HFFc6 (cell line): ENCODE results near the gene MASP1. TPM values are rescaled to one million over a fixed set of nuclear protein-coding genes. Genes with fewer than 3 reads are reported as not detected.

Experiments used
- DNase-seq: peaks from one replicate; pipeline ENCODE4 v3.0.0-alpha.2; 2018
- H3K27ac Mint-ChIP-seq: 2 replicates; pipeline ENCODE4 v1.8.0; 2020; ENCODE audit warnings: mild to moderate bottlenecking, mixed read lengths
- H3K27me3 Mint-ChIP-seq: 2 replicates; pipeline ENCODE4 v1.8.0; 2021; ENCODE audit warnings: mild to moderate bottlenecking, moderate library complexity, mixed read lengths; ENCODE audit not compliant: insufficient read depth
- H3K36me3 Mint-ChIP-seq: 2 replicates; pipeline ENCODE4 v1.8.0; 2021; ENCODE audit warnings: low read depth, mixed read lengths
- H3K4me1 Mint-ChIP-seq: 2 replicates; pipeline ENCODE4 v1.8.0; 2020; ENCODE audit warnings: low read depth, mixed read lengths
- H3K4me3 Mint-ChIP-seq: 2 replicates; pipeline ENCODE4 v1.8.0; 2020; ENCODE audit warnings: mild to moderate bottlenecking, moderate library complexity, mixed read lengths
- H3K9me3 Mint-ChIP-seq: 2 replicates; pipeline ENCODE4 v1.8.0; 2020; ENCODE audit warnings: mild to moderate bottlenecking, mixed read lengths
- total RNA-seq, 6 experiments: library from RNA; stranded (reverse); fragmentation: NEBNext Ultra II Directional; extraction: Animal tissue kit (Norgen Biotek cat#: 25700); gene quantifications; 2 replicates in 1 of 6; 3 replicates in 5 of 6; pipeline ENCODE4 v1.2.3, GENCODE V29; 2021
- TF ChIP-seq, protein P1 (sequence below): fragments of 200-600 bp; sonication (generic); IDR thresholded peaks from 2 replicates; pipeline ENCODE4 v1.5.0; 2021; ENCODE audit warnings: antibody characterized with exemption, mild to moderate bottlenecking

MASP1 gene
- total RNA-seq, 6 experiments from 2014 or later, result 31.5 to 133 (median 101) TPM

GRCh38 chr3:187255314-187255713 lies 36.2 kb downstream of the MASP1 start:
- no peak overlapping the region for H3K27ac Mint-ChIP-seq

GRCh38 chr3:187252311-187252710 lies 39.2 kb downstream of the MASP1 start:
- H3K9me3 Mint-ChIP-seq, result no peaks in the 10 kb centered on the region
- no peak overlapping the region for H3K27ac Mint-ChIP-seq

More at GRCh38 chr3:187255314-187255713, 36.2 kb downstream of the MASP1 start:
- Mint-ChIP-seq H3K27me3 (peaks cover 3% of the 10 kb centered on the region; the same call in 1 of the 2 replicates), H3K4me3 (no peak overlapping the region), H3K4me1 (peaks cover 8% of the 10 kb centered on the region), H3K9me3 (no peaks in the 10 kb centered on the region), H3K36me3 (peaks cover 85% of the 10 kb centered on the region)
- TF ChIP-seq, protein P1, sequence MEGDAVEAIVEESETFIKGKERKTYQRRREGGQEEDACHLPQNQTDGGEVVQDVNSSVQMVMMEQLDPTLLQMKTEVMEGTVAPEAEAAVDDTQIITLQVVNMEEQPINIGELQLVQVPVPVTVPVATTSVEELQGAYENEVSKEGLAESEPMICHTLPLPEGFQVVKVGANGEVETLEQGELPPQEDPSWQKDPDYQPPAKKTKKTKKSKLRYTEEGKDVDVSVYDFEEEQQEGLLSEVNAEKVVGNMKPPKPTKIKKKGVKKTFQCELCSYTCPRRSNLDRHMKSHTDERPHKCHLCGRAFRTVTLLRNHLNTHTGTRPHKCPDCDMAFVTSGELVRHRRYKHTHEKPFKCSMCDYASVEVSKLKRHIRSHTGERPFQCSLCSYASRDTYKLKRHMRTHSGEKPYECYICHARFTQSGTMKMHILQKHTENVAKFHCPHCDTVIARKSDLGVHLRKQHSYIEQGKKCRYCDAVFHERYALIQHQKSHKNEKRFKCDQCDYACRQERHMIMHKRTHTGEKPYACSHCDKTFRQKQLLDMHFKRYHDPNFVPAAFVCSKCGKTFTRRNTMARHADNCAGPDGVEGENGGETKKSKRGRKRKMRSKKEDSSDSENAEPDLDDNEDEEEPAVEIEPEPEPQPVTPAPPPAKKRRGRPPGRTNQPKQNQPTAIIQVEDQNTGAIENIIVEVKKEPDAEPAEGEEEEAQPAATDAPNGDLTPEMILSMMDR, result no peak
- DNase-seq, result no peak

DNA sequence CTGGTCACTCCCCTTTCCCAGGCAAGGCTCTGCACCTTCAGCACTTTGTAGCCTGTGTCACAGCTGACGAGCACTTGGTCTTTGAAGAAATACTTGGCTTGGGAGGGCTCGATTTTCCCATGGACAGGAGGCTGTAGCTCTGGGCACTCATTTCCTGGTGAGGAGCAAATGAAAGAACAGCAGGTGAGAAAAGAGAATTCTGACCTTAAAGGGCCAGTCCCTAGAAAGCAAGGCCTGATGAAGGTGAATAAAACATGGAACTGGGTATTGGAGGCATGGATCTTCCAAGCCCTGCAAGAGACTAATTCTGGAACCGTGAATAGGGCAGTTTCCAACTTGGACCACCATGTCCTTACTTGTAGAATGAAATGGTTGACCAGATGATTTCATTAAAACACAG lies 39.9 kb downstream of the MASP1 start:
- TF ChIP-seq, protein P1, result no peak
- H3K27me3 Mint-ChIP-seq, result peaks cover 3% of the 10 kb centered on the region; the same call in 1 of the 2 replicates
- DNase-seq, result no peak
- H3K27ac Mint-ChIP-seq, result no peak overlapping the region
- H3K36me3 Mint-ChIP-seq, result peaks cover 86% of the 10 kb centered on the region
- H3K4me3 Mint-ChIP-seq, result no peak overlapping the region
- no peaks in the 10 kb centered on the region for H3K9me3 Mint-ChIP-seq
- peaks cover 13% of the 10 kb centered on the region for H3K4me1 Mint-ChIP-seq

More at GRCh38 chr3:187252311-187252710, 39.2 kb downstream of the MASP1 start:
- Mint-ChIP-seq H3K36me3 (peaks cover 84% of the 10 kb centered on the region), H3K4me1 (peaks cover 9% of the 10 kb centered on the region), H3K27me3 (peaks cover 3% of the 10 kb centered on the region; the same call in 1 of the 2 replicates), H3K4me3 (no peak overlapping the region)
- no peak for DNase-seq
- TF ChIP-seq, protein P1, result no peak

DNA sequence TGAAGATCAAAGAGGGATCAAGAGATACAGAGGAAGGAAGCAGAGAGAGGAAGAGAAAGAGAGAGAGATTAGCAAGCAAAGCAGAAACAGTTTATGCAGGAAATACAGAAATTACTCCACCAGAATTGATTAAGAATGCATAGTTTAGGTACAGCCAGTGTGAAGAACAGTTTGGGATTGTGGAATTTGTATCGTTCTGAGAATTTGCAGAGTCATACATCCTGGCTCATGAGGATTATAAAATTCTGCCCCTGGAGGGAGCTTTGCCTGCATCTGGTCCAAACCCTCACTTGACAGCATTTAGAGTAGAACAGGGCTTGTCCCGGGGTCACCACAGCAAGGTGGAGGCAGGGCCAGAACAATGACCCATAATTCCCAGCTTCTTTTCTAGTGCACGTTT lies 44.1 kb downstream of the MASP1 start:
- TF ChIP-seq, protein P1, result 0 out of 2 replicates have a peak, but pooled peaks have one; percentile 18
- Mint-ChIP-seq H3K4me1 (peaks cover 43% of the 10 kb centered on the region), H3K4me3 (no peak overlapping the region), H3K27me3 (no peaks in the 10 kb centered on the region; the same call in none of the 2 replicates), H3K27ac (peak overlapping the region; percentile 73), H3K9me3 (no peaks in the 10 kb centered on the region), H3K36me3 (peaks cover 53% of the 10 kb centered on the region)
- no peak for DNase-seq

DNA sequence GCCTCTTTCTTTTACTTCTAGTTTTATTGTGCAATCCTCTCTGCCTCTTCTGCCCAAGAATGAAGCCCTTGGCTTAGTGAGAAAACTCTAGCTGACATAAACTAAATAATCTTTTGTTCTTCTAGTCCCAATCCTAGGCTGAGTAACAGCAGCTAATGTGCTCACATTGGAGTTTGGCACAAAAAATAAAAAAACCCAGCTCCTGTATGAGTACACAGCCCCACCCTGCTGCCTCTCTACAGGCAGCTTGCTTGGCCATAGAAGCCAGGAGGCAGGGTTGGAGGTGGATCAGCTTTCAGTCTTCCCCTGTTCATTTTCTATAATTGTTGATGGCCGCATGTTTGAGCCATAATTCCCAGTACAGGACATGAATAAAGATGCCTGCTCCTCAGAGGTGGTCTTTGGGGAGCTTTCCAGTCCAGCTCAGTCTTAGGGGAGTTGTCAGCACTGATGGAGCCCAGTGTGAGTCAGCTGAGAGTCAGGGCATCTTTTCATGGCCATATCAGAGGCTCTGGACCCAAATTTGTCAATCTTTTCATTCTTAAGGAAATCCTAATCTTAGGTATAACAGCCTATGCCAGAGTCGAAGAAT lies 47.5 kb downstream of the MASP1 start:
- H3K4me1 Mint-ChIP-seq, result peaks cover 48% of the 10 kb centered on the region
- no peaks in the 10 kb centered on the region; the same call in none of the 2 replicates for H3K27me3 Mint-ChIP-seq
- H3K9me3 Mint-ChIP-seq, result peaks cover 5% of the 10 kb centered on the region; the same call in 1 of the 2 replicates
- no peak overlapping the region for H3K4me3 Mint-ChIP-seq
- peaks cover 56% of the 10 kb centered on the region for H3K36me3 Mint-ChIP-seq
- TF ChIP-seq, protein P1, result no peak
- no peak for DNase-seq
- peak overlapping the region; percentile 73 for H3K27ac Mint-ChIP-seq
